ENCODE measurements around the gene NIP7. TPM values are rescaled to one million over a fixed set of nuclear protein-coding genes. Genes with fewer than 3 reads are reported as not detected.

NIP7 gene
- total RNA-seq, 1 donor from 2014 or later = 5.2 TPM

GRCh38 chr16:69319826-69320739 is 19.5 kb upstream of the NIP7 start:
- no peaks in the 10 kb centered on the region for H3K9me3 ChIP-seq
- DNase-seq (ENCODE audit: low spot score in 2 of 2) = peak in 1 of 2 donors; percentile 59
- no peak overlapping the region for H3K4me3 ChIP-seq
- no peaks in the 10 kb centered on the region for H3K27me3 ChIP-seq
- no peaks in the 10 kb centered on the region for H3K4me1 ChIP-seq
- no peak for TF ChIP-seq CTCF (IDR thresholded peaks at IDR 0.05)
- no peak overlapping the region for H3K27ac ChIP-seq
- intact Hi-C loops (cut with DNase I) = loop anchor here (10.0 kb wide), 1 partner anchor 785 kb away; the partner anchor contains the start of gene ZFP90
- H3K36me3 ChIP-seq = peaks cover 89 to 96% of the 10 kb centered on the region in 2 donors

- intact Hi-C loops (cut with DNase I) = no loop called here
- H3K4me3 ChIP-seq = no peak overlapping the region
- DNase-seq (ENCODE audit: low spot score in 2 of 2) = peak in 1 of 2 donors; percentile 53
- H3K27me3 ChIP-seq = no peaks in the 10 kb centered on the region
- TF ChIP-seq CTCF (IDR thresholded peaks at IDR 0.05) = no peak
- H3K9me3 ChIP-seq = no peaks in the 10 kb centered on the region
- no peaks in the 10 kb centered on the region for H3K4me1 ChIP-seq
- no peak overlapping the region for H3K27ac ChIP-seq
- H3K36me3 ChIP-seq = peaks cover 87 to 98% of the 10 kb centered on the region in 2 donors
These were observed 18.9 kb upstream of the NIP7 start for GRCh38 chr16:69320740-69321073.

GRCh38 chr16:69321080-69321479 is 18.5 kb upstream of the NIP7 start:
- no peak overlapping the region for H3K27ac ChIP-seq
- no peaks in the 10 kb centered on the region for H3K4me1 ChIP-seq
- peak in 1 of 2 donors; percentile 56 for DNase-seq (ENCODE audit: low spot score in 2 of 2)
- no peaks in the 10 kb centered on the region for H3K9me3 ChIP-seq
- TF ChIP-seq CTCF (IDR thresholded peaks at IDR 0.05) = no peak
- no peak overlapping the region for H3K4me3 ChIP-seq
- H3K36me3 ChIP-seq = peaks cover 83 to 96% of the 10 kb centered on the region in 2 donors
- intact Hi-C loops (cut with DNase I) = no loop called here
- no peaks in the 10 kb centered on the region for H3K27me3 ChIP-seq

GRCh38 chr16:69322343-69322742 is 17.2 kb upstream of the NIP7 start:
- Histone ChIP-seq H3K4me1 (no peaks in the 10 kb centered on the region), H3K27me3 (no peaks in the 10 kb centered on the region), H3K9me3 (no peaks in the 10 kb centered on the region), H3K4me3 (no peak overlapping the region), H3K36me3 (peaks cover 71 to 83% of the 10 kb centered on the region in 2 donors), H3K27ac (no peak overlapping the region)
- peak in 1 of 2 donors; percentile 39 for DNase-seq (ENCODE audit: low spot score in 2 of 2)
- intact Hi-C loops (cut with DNase I) = no loop called here
- no peak for TF ChIP-seq CTCF (IDR thresholded peaks at IDR 0.05)

GRCh38 chr16:69323415-69323814 is 16.2 kb upstream of the NIP7 start:
- TF ChIP-seq CTCF (IDR thresholded peaks at IDR 0.05) = no peak
- no peaks in the 10 kb centered on the region for H3K27me3 ChIP-seq
- no peak overlapping the region for H3K4me3 ChIP-seq
- no peaks in the 10 kb centered on the region for H3K4me1 ChIP-seq
- DNase-seq (ENCODE audit: low spot score in 2 of 2) = peak in 1 of 2 donors; percentile 25
- intact Hi-C loops (cut with DNase I) = no loop called here
- no peak overlapping the region for H3K27ac ChIP-seq
- peaks cover 61 to 73% of the 10 kb centered on the region in 2 donors for H3K36me3 ChIP-seq
- no peaks in the 10 kb centered on the region for H3K9me3 ChIP-seq

All from ascending aorta (tissue), 2 donors.